Head of caudate nucleus (tissue), 42 donors: Measurements from ENCODE around the gene ZDHHC14.

ENCODE experiments used
- DNase-seq, 42 donors: peaks; one replicate each; pipeline versions ENCODE4 v3.0.0 to v3.0.0-alpha.2; 2020 to 2021; ENCODE audit warnings: mixed read lengths in 7 of 42
- intact Hi-C: fragments of 100-400 bp; cut with DNase I; formaldehyde crosslinking; loops from one replicate; pipeline ENCODE4 v1.15.0; 2022

The ZDHHC14 gene

DNA sequence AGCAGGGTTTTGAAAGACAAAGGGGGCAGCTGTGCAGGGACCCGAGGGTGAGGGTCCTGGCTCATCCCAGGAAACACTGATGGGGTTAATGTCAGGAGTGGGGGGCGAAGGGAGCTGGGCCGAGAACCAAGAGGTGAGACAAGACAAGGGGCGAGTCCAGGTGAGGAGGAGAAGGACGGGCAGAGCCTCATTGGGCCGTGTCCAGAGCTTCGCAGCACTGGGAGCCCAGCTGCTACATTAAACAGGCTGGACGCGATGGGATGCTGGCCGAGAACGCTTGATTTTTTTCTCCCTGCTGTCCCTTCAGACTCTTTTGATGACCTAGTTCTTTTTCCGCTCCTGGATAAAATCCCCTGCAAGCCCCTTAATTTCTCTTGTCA, 269.3 kb downstream of the ZDHHC14 start:
- DNase-seq = peak in 36 of 42 donors; percentile 26 to 75 (median 52)
- intact Hi-C loops = no loop called here

DNA sequence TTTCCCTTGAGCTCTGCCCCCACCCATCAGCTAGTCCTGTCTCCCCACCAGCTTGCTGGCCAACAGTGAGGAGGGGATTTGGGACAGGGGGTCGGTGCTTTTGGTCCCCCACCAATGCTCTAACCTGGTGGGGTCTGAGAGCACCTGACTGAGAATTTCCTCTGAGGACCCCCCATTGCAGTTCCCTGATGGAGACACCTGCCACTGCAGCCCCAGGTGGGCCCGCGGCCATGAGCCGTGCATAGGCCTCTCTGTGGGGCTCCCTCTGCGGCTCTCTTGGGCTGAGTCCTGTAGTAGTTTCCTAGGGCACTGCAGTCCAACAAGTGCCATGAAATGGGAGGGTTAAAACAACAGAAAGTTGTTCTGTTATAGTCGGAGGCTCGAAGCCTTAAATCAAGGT, 269.8 kb downstream of the ZDHHC14 start:
- intact Hi-C loops = no loop called here

DNA sequence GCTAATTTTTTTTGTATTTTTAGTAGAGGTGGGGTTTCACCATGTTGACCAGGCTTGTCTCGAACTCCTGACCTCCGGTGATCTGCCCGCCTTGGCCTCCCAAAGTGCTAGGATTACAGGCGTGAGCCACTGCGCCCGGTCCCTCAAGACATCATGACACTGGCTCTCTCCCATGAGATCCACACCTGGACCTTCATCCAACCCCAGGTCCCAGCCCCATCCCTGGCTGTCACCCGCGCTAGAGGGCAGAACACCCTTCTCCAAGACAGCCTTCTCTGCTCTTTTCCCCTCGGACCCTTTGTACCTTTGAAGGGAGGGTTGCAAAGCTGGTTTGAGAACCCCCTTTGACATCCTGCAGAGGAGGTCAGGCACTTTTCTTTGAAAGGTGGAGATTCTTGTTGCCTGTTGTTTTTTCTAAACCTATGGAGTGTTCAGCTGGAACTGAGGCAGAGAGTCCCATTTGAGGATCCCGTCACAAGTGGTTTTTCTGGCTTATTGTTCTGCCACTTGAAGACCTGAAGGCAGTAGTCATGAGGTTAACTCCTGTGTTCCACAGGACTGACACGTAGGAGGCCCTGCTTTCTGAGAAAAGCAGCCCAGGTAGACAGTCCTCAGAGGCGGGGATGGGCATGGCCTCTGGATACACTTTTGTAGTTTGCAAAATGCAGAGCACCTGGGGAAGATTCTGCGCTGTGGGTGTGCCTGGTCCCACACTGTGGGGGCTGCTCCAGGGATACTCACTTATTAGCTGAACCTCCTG, 270.9 kb downstream of the ZDHHC14 start:
- no peak for DNase-seq
- intact Hi-C loops = no loop called here

More for the DNA sequence above, 269.8 kb downstream of the ZDHHC14 start:
- peak in 1 of 42 donors; percentile 15 for DNase-seq

DNA sequence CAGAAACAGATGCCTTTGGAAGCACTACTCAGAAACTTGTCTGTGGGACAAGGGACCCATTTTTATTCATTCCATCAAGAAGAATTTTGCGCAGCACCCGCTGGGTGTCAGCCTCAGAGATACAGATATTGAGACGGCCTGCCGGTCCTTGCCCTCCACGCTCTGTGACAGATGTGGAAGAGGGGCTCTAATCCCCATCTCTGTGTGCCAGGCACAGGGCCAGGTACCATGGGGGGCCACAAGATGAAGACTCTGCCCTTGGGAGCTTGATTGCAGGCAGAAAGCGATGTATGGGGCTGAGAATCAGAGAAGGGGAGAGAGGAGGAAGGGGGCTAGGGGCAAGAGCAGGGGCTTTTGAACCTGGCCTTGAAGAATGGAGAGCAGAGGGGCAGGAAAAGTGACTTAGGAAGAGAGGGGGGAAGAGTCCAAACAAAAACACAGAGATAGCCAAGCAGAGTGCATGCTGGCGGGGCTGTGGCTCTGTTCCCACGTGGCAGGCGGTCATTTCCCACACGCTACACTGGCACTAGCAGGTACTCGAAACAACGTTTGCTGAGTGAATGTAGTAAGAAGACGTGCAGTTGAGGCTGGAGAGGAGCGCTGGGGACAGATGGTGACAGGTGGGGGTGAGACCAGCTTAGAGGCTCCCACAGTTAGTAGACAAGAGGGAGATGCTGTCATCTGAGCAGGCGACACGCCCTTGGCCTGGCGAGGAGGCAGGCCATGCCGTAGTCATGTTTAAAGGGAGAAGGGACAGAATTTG, 271.8 kb downstream of the ZDHHC14 start:
- intact Hi-C loops = no loop called here
- peak in 2 of 42 donors; percentile 18 for DNase-seq

DNA sequence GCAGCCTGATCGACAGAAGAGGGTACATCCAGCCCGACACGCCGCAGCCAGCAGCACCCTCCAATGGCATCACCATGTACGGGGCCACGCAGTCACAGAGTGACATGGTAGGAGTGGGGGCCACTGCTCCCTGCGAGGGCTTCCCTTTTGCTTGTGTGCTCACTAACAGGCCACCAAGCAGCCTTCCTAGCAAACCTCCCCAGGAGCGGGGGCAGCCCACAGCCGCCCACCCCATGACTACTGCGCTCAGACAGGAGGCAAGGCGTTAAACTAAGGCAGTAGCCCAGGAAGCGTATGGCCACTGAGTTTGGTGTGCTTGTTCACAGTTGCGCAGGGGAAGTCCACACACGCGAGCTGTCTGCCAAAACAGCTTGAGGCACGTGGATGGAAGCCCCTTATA, 272.5 kb downstream of the ZDHHC14 start:
- intact Hi-C loops = no loop called here
- no peak for DNase-seq

DNA sequence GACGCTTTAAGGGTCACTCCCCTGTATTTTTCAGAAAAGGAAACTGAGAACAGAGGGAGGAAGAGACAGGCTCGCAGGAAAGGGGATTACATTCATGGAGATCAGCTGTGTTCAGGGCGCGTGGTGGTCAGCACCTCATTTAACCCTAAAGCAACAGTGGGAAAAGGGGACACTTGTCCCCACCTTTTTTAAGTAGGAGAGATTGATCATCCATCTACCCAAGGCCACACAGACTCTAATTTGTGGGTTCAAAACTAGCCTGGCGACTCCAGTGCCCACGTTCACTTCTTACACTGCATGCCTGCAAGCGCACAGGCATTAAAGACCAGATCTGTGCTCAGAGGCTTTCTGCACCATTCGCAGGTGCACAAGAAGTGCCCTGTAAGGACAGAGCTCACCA, 274.1 kb downstream of the ZDHHC14 start:
- no peak for DNase-seq
- intact Hi-C loops = no loop called here

DNA sequence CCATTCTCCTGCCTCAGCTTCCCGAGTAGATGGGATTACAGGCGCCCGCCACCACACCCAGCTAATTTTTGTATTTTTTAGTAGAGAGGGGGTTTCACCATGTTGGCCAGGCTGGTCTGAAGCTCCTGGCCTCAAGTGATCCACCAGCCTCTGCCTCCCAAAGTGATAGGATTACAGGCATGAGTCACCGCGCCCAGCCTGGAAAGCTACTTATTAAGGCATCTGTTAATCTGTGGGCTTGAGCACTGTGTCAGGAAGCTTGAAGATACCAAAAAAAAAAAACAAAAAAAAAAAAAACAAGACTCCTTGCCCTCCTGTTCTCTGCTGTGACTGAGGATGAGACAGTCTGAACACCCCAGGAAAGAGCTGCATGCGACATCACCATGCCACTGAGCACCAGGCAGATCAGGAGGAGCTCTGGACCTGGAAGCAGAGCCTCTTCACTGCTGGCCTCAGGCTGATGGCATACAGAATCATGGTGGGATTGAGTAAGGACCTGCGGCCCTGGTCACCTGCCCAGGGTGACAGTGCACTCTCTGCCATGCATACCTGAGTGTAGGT, 275.5 kb downstream of the ZDHHC14 start:
- intact Hi-C loops = no loop called here
- DNase-seq = peak in 8 of 42 donors; percentile 6 to 64 (median 46)

DNA sequence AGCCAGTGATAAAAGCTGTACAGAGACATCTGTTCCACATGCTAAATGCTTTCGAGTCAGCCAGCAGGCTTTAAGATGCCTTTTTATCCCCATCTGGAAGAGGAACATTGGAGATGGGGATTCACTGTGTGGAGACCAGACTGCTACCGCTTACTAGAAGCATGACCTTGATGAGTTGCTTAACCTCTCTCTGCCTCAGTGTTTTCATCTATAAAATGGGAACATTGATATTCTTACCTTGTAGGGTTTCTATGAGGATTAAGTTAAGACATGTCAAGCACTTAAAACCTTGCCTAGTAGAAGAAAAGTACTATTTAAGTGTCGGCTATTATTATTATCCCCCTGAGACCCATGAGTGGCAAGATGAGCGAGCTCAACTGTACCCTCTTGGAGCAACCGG, 276.8 kb downstream of the ZDHHC14 start:
- intact Hi-C loops = no loop called here
- DNase-seq = no peak

DNA sequence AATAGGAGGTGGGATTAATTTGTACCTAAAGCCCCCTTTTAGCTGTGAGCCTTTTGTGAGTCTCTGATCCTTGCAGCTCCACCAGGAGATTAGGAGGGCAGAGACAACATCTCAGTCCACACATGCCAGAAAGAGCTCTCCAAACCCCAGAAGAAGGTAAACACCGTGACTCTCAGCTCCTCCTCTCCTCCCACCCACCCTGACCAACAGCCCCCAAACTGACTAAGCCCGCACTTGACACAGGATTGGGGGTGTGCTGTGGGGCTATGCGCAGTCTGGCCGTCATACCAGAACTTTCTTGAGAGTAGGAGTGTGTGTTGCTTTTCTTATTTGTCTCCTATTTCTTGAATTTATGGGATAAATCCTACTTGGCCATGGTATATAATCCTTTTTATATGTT, 277.3 kb downstream of the ZDHHC14 start:
- no peak for DNase-seq
- intact Hi-C loops = no loop called here

DNA sequence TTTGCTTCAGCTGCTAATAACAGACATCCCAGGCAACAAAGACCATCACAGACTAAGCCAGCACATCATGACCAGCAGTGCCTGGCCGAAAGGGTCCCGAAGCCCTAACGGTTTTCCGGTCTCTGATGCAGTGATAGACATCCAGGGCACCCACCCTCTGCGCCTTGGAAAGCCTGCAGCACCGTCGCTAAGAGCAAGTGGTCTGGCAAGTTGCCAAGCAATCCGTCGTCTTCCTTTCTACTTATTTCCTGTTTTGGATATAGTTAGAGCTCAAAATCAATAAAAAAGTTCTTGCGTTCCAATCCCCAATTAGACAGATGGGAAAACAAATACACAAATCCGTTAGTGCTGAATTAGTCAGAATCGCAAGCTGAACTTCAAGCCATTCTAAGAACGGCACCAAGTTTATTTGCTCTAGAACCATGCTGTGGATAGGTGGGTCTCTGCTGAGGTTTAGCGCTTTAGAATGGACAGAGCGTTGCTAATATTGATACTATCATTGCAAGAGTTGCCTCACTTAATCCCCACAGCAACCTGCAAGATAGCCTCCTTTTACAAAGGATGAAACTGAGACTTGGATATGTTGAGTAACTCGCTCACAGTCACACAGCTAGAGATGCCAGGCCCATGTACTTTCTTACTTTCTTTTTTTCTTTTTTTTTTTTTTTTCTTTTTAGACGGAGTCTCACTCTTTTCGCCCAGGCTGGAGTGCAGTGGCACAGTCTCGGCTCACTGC, 278.7 kb downstream of the ZDHHC14 start:
- intact Hi-C loops = no loop called here
- DNase-seq = peak in 1 of 42 donors; percentile 16

DNA sequence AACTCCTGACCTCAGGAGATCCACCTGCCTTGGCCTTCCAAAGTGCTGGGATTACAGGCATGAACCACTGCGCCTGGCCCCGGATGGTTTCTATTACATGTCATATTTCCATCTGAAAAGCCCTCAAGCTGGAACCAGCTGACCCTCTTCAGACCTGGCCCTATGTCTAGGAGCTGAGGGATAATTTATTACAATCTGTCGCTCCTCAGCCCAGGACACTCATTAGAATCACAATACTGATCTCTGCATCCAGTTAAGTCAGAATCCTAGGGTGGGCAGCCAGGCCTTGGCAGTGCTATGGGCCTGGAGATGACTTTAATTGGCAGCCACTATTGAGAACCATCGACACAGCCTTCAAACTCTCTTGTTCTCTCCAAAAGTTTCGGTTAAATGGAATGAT, 279.4 kb downstream of the ZDHHC14 start:
- intact Hi-C loops = no loop called here
- no peak for DNase-seq

DNA sequence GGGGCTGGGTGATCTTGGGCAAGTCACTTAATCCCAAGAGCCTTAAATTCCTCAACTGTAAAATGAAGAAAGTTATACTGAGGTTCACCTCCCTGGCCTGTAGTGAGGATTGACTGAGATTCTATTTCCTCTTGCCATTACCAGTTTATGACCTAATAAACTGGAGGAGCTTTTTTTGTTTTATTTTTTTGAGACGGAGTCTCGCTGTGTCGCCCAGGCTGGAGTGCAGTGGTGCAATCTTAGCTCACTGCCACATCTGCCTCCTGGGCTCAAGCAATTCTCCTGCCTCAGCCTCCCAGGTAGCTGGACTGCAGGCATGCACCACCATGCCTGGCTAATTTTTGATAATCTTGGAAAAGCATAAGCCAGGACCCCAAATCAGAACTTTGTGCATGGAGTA, 280.7 kb downstream of the ZDHHC14 start:
- intact Hi-C loops = no loop called here
- peak in 2 of 42 donors; percentile 9 to 18 for DNase-seq

DNA sequence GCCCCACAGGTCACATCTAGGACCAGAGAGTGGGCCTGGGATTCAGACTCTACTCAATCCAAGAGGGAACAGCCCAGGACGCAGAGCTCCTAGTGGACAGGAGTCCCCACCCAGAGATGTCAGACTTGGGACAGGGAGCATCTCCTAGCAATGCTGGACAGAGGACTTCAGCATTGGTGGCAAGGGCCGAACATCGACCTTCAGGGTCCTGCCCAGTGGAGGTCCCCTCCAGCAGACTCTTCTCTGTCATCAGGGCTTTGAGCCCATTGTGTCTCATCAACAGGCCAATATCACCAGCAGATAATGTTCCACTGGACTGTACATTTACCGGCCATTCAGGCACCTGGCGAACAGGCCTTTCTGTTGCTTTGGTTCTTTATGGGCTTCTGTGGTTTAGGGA, 282.3 kb downstream of the ZDHHC14 start:
- intact Hi-C loops = no loop called here
- peak in 1 of 42 donors; percentile 27 for DNase-seq

DNA sequence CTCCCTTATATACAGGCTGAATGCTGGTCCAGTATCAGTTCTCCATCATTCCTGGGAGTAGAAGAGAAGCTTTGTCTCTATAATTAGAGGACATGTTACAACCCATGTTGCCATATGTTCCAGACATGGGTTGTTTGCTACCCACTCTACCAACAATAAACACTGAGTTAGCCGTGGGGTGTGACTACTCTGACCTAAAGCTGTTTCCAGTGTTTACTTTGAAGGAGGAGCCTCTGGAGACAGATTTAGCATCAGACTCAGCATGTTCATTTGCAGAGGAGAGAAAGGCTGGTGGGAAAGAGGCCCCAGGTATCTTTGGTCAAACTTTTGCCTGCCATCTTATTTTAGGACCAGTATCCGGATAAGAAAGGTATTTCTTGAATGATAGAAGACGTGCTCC, 284.2 kb downstream of the ZDHHC14 start:
- DNase-seq = no peak
- intact Hi-C loops = loop anchor here (5.0 kb wide), 1 partner anchor 343 kb away; the partner anchor contains the start of gene TMEM242

DNA sequence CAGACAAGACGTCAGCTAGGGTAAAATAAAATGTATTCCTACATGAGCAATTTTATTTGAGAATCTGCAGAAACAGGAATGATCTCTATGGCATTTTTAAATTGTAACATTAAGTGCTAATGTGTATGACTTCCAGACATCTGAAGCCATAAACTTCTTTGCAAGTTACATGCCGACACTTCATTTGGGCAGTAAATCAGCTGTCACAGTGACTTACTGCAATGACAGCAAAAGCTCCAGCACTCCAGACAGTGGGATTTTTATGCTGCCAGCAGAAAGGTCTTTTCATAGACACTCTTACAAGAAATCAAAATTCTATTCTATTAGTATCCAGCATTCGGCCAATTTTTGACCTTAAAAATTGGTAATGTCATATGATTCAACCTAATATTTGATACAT, 285.7 kb downstream of the ZDHHC14 start:
- no peak for DNase-seq
- intact Hi-C loops = loop anchor here (5.0 kb wide), 1 partner anchor 344 kb away; the partner anchor contains the start of gene TMEM242

DNA sequence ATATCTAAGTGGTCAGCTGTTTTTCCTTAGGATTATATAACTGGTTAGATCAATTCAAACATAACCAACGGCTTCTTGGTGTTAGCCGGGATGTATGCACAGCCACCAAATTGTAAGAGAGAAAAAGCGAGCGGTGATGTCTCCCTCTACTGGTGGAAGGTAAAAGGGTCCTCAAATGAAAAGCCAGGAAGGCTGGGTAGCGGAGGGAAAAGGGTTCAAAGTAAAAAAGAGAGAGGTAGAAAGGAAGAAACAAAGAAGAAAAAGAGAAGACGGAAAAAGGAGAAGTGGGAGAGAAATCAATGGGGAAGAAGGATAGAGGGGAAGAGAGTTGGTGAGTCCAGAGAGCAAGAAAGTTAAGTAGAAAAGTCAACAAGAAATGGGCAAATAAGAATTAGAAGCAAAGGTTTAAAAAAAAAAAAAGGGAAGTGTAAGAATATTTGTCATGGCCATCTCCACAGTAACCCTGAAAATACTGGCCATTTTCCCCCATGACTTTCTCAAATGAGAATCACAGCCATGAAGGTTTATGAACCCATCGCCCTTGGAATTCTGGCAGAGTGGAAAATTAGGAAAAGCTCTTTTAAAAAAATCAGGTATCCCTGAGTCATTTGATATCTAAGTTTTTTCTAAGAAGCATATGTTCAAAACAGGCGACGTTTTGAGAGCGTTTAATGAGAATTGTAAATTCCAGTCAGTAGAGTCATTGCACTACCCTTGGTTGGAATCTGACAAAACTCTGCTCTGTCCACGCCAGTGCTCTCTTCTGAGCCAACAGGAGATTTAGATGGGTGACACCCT, 286.4 kb downstream of the ZDHHC14 start:
- DNase-seq = peak in 40 of 42 donors; percentile 16 to 89 (median 70)
- intact Hi-C loops = loop anchor here (5.0 kb wide), 1 partner anchor 345 kb away; the partner anchor contains the start of gene TMEM242

DNA sequence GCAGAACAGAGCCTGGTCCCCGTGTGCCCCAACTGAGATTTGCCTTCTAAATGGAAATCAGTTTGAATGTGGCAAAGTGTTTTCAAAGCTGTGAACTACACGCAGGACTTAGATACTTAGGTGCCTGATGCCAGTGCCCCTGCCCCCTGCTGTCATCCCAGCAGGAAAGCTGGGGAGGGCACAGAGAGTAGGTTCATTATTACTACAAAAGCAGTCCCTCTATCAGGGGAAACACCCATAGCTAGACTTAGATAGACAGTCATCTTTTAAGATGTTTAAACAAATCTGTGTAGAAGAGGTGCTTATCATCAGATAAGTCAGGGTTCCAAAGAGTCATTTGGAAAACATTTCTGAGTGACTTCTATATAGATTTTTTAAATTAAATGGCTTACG, 287.0 kb downstream of the ZDHHC14 start:
- DNase-seq = no peak

DNA sequence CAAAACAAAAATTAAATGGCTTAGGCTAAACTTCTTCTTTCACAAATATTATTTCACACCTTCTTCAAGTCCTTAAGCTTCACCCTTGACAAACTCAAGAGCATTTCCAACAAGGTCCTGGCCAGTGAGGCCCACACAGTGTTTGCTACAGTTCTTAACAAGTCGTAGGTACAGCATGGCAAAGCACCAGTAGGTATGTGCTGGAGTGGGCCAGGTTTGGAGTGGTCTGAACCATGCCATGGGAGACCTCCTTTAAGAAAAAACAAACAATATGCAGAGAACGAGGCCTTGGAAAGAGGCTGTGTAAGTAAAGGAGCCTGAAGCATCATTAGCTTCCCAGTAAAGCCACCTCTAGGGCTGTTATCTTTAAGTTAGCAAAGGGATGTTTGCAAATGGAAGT, 287.7 kb downstream of the ZDHHC14 start:
- peak in 1 of 42 donors; percentile 15 for DNase-seq
- intact Hi-C loops = loop anchor here (5.0 kb wide), 1 partner anchor 346 kb away; the partner anchor contains the start of gene TMEM242

More for the DNA sequence above, 287.0 kb downstream of the ZDHHC14 start:
- intact Hi-C loops = loop anchor here (5.0 kb wide), 1 partner anchor 346 kb away; the partner anchor contains the start of gene TMEM242
